Measurements from ENCODE around the gene CRYGN.

The CRYGN gene

GRCh38 chr7:151487228-151487627, 47.3 kb upstream of the CRYGN start:
- no peaks in the 10 kb centered on the region for H3K9me2 ChIP-seq (replicated peaks; ENCODE audit: low read depth, low read length)
- peaks cover 31% of the 10 kb centered on the region for H4K20me1 ChIP-seq (ENCODE audit: insufficient read depth, low read length, poor library complexity, severe bottlenecking)
- H2AFZ ChIP-seq (ENCODE audit: low read length): no peak overlapping the region
- H3K4me3 ChIP-seq (ENCODE audit: low read length, poor library complexity, severe bottlenecking): no peak overlapping the region
- H3F3A ChIP-seq (ENCODE audit: low read depth): no peaks in the 10 kb centered on the region
- no peaks in the 10 kb centered on the region for H3K27me3 ChIP-seq (ENCODE audit: insufficient read depth, low read length, poor library complexity, severe bottlenecking)
- TF ChIP-seq EZH2phosphoT487 (IDR thresholded peaks at IDR 0.05; ENCODE audit: borderline replicate concordance) (no peak), CTCF (conservative IDR thresholded peaks at IDR 0.05; ENCODE audit: low read length) (no peak)
- H3K9me3 ChIP-seq (ENCODE audit: insufficient read depth, low read depth, low read length): no peaks in the 10 kb centered on the region
- no peak overlapping the region for H3K9ac ChIP-seq (ENCODE audit: low read depth, low read length, poor library complexity, severe bottlenecking)
- H3K4me2 ChIP-seq (ENCODE audit: low read depth, low read length, poor library complexity, severe bottlenecking): no peak overlapping the region
- peaks cover 87% of the 10 kb centered on the region for H3K36me3 ChIP-seq (ENCODE audit: insufficient read depth, low read length)
- no peaks in the 10 kb centered on the region for H3K4me1 ChIP-seq (ENCODE audit: insufficient read depth, low read length, poor library complexity, severe bottlenecking)
- peaks cover 63% of the 10 kb centered on the region for H3K79me2 ChIP-seq (ENCODE audit: insufficient read depth, low read length)

- peaks cover 32% of the 10 kb centered on the region for H4K20me1 ChIP-seq (ENCODE audit: insufficient read depth, low read length, poor library complexity, severe bottlenecking)
- TF ChIP-seq EZH2phosphoT487 (IDR thresholded peaks at IDR 0.05; ENCODE audit: borderline replicate concordance): no peak
- TF ChIP-seq CTCF (conservative IDR thresholded peaks at IDR 0.05; ENCODE audit: low read length): no peak
- H3K4me3 ChIP-seq (ENCODE audit: low read length, poor library complexity, severe bottlenecking): no peak overlapping the region
- no peaks in the 10 kb centered on the region for H3K9me3 ChIP-seq (ENCODE audit: insufficient read depth, low read depth, low read length)
- H3K4me1 ChIP-seq (ENCODE audit: insufficient read depth, low read length, poor library complexity, severe bottlenecking): no peaks in the 10 kb centered on the region
- H2AFZ ChIP-seq (ENCODE audit: low read length): no peak overlapping the region
- no peak overlapping the region for H3K4me2 ChIP-seq (ENCODE audit: low read depth, low read length, poor library complexity, severe bottlenecking)
- H3F3A ChIP-seq (ENCODE audit: low read depth): no peaks in the 10 kb centered on the region
- no peak overlapping the region for H3K9ac ChIP-seq (ENCODE audit: low read depth, low read length, poor library complexity, severe bottlenecking)
- no peaks in the 10 kb centered on the region for H3K9me2 ChIP-seq (replicated peaks; ENCODE audit: low read depth, low read length)
- peaks cover 99% of the 10 kb centered on the region for H3K36me3 ChIP-seq (ENCODE audit: insufficient read depth, low read length)
- H3K79me2 ChIP-seq (ENCODE audit: insufficient read depth, low read length): peaks cover 63% of the 10 kb centered on the region
- H3K27me3 ChIP-seq (ENCODE audit: insufficient read depth, low read length, poor library complexity, severe bottlenecking): no peaks in the 10 kb centered on the region
These were observed 46.1 kb upstream of the CRYGN start for GRCh38 chr7:151486074-151486473.

GRCh38 chr7:151484971-151485707, 45.2 kb upstream of the CRYGN start:
- H3K4me1 ChIP-seq (ENCODE audit: insufficient read depth, low read length, poor library complexity, severe bottlenecking): no peaks in the 10 kb centered on the region
- H3K9me3 ChIP-seq (ENCODE audit: insufficient read depth, low read depth, low read length): no peaks in the 10 kb centered on the region
- H3K9me2 ChIP-seq (replicated peaks; ENCODE audit: low read depth, low read length): no peaks in the 10 kb centered on the region
- TF ChIP-seq EZH2phosphoT487 (IDR thresholded peaks at IDR 0.05; ENCODE audit: borderline replicate concordance) (no peak), CTCF (conservative IDR thresholded peaks at IDR 0.05; ENCODE audit: low read length) (no peak)
- no peaks in the 10 kb centered on the region for H3K27me3 ChIP-seq (ENCODE audit: insufficient read depth, low read length, poor library complexity, severe bottlenecking)
- H3K4me3 ChIP-seq (ENCODE audit: low read length, poor library complexity, severe bottlenecking): no peak overlapping the region
- H3F3A ChIP-seq (ENCODE audit: low read depth): no peaks in the 10 kb centered on the region
- no peak overlapping the region for H2AFZ ChIP-seq (ENCODE audit: low read length)
- peaks cover 62% of the 10 kb centered on the region for H3K79me2 ChIP-seq (ENCODE audit: insufficient read depth, low read length)
- H3K9ac ChIP-seq (ENCODE audit: low read depth, low read length, poor library complexity, severe bottlenecking): no peak overlapping the region
- no peak overlapping the region for H3K4me2 ChIP-seq (ENCODE audit: low read depth, low read length, poor library complexity, severe bottlenecking)
- peaks cover 95% of the 10 kb centered on the region for H3K36me3 ChIP-seq (ENCODE audit: insufficient read depth, low read length)
- peaks cover 31% of the 10 kb centered on the region for H4K20me1 ChIP-seq (ENCODE audit: insufficient read depth, low read length, poor library complexity, severe bottlenecking)

Measured in Loucy (cell line).